ENCODE results near the gene COLEC11. TPM values are rescaled to one million over a fixed set of nuclear protein-coding genes. Genes with fewer than 3 reads are reported as not detected.
"Not testable (repeated sequence)": the region's sequence is repeated elsewhere in the genome, so short reads cannot be mapped to it uniquely, and the experiment has no call there.

Gene COLEC11
- polyA plus RNA-seq, 3 donors from 2014 or later: not detected

DNA sequence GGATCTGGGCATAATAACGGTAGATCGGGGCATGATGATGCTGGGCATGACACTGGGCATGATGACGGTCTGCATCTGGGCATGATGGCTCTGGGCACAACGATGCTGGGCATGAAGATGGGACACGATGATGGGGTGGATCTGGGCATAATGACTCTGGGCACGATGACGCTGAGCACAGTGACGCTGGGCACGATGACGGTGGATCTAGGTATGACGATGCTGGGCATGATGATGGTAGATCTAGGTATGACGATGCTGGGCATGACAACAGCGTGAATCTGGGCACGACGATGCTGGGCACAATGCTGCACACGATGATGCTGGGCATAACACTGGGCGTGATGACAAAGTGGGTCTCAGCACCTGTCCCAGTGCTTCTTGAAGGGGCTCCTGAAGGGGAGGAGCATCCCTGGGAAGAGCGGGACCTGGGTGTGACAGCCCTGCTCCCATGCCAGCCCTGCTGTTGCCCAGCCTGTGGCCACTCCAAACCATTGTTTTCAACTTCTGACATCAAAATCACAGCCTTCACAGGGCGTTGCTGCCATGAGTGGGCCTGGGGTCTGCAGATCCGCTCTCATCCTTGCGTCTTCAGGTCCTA lies 32.7 kb downstream of the COLEC11 start:
- Mint-ChIP-seq H3K27ac (no peak overlapping the region), H3K4me3 (no peak overlapping the region), H3K27me3 (ENCODE audit: low read depth in 3 of 3) (peaks cover 0 to 2% (median 0%) of the 10 kb centered on the region in 3 donors), H3K4me1 (no peaks in the 10 kb centered on the region), H3K9me3 (peaks cover 0 to 2% (median 0%) of the 10 kb centered on the region in 6 donors), H3K36me3 (no peaks in the 10 kb centered on the region)
- no peak for DNase-seq

DNA sequence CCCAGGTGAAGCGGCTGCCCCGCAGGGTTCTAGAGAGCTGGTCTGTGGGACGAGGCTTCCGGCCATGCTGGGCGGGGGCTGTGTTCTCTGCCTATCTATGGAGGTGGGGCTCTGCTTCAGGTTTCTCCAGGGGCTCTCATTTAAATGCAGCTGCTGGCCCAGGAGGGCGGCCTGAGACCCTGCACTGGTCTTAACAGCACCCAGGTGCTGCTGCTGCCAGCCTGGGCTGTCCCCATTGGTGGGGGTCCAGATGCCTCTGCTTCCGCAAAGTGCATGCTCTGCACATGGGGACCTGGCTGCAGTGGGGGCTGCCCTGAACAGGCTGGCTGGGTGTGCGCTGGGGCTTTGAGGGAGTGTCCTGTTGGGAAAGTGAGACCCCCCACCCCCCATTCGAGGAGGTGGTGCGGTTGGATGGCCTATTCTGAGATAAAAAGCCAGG lies 33.3 kb downstream of the COLEC11 start:
- Mint-ChIP-seq H3K27me3 (ENCODE audit: low read depth in 3 of 3) (peaks cover 0 to 2% (median 0%) of the 10 kb centered on the region in 3 donors), H3K4me1 (no peaks in the 10 kb centered on the region), H3K9me3 (no peaks in the 10 kb centered on the region), H3K27ac (no peak overlapping the region), H3K36me3 (no peaks in the 10 kb centered on the region), H3K4me3 (no peak overlapping the region)
- DNase-seq: no peak

DNA sequence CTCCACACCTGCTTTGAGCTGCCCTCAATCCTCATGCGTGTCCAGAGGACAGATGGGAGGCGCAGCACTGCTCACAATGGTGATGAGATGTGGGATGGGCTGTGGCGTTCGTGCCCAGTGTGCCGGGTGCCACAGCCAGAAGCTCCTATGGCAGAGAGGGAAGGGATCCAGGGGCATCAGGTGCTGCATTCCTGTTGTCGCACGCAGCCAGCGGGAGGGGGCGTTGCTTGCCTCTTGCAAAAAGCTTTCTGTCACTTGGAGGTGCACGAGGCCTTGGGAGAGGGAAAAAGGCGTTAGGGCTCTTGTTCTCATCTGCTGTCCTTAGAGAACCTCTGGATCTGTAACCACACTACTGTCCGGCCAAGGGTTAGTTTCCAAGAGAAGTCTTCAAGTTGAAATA lies 33.9 kb downstream of the COLEC11 start:
- Mint-ChIP-seq H3K27ac (no peak overlapping the region), H3K9me3 (no peaks in the 10 kb centered on the region), H3K4me3 (no peak overlapping the region), H3K4me1 (no peaks in the 10 kb centered on the region), H3K27me3 (ENCODE audit: low read depth in 3 of 3) (peaks cover 0 to 4% (median 0%) of the 10 kb centered on the region in 3 donors), H3K36me3 (no peaks in the 10 kb centered on the region)
- no peak for DNase-seq

DNA sequence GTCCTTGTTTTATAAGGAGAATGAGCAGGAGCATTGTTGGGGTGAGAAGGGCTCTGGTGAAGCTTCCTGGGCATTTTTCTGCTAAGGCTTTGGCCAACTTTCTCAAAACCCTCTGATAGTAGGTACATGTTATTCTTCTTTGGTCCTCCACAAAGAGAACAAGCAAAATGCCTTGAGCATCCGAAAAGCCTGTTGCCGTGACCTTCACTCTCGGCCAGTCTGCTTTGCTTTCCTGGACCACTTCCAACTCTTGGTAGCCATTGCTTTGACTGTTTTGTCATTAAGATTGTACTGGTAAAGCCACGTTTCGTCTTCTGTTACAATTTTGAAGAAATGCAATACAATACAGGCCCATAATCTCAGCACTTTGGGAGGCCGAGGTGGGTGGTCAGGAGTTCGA lies 35.7 kb downstream of the COLEC11 start:
- Mint-ChIP-seq H3K4me1 (no peaks in the 10 kb centered on the region), H3K9me3 (no peaks in the 10 kb centered on the region), H3K27ac (no peak overlapping the region), H3K27me3 (ENCODE audit: low read depth in 3 of 3) (peaks cover 0 to 4% (median 0%) of the 10 kb centered on the region in 3 donors), H3K36me3 (no peaks in the 10 kb centered on the region), H3K4me3 (no peak overlapping the region)
- no peak for DNase-seq

DNA sequence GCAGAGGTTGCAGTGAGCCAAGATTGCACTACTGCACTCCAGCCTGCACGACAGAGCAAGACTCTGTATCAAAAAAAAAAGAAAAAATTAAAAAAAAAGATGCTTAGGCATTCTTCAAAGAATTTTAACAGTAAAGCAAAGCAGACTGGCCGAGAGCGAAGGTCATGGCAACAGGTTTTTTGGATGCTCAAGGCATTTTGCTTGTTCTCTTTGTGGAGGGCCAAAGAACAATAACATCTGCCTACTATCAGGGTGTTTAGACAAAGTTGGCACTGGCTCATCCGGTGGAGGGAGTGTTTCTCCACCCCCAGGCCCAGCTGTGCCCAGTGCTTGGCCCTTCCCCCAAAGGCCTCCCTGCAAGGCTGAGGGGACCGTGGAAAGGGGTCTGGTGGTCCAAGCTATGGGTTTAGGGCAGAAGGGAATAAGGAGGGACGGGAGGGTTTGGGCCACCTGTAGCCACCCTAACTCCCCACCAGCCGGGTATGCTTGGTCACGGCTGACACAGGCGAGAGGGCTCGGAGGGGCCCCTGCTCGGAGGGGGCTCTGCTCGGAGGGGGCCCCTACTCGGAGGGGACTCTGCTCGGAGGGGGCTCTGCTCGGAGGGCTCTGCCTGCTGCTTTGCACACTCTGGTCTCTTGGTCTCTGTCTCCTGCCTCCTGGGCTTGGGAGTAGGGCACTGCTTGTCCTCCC lies 36.4 kb downstream of the COLEC11 start:
- Mint-ChIP-seq H3K36me3 (no peaks in the 10 kb centered on the region), H3K4me3 (no peak overlapping the region)
- DNase-seq: no peak

DNA sequence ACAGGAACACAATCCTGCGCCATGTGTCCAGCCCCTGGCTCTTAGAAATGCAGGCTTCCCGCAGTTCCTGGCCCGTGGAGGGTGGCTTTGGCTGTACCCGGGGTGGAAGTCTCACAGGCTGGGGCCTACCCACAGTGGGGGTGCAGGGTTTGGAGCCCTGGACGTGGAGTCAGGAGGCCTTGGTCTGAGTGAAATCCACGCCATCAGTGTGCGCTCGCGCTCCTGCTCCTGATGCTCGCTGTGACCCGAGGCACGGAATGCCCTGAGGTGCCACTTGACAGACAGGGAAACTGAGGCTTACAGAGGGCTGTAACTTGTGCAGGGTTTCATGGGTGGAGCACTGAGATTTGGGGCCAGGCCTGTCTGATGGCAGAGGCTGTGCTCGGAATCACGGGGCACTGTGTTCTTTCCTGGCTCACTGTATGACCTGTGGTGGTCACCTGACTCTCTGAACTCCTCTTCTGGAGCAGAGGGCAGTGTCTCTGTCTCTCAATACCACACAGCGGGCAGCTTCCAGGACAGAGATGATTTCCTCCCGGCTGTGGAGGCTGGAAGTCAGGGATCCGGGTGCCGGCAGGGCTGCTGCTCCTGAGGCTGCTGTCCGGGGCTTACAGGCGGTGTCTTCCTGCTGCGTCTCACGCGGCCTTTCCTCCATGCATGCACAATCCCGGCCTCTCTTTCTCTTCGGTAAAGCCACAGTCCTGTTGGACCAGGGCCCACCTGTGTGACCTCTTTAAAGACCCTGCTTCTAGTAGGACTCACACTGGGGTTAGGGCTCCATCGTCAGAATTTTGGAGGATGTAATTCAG lies 37.1 kb downstream of the COLEC11 start:
- no peak for DNase-seq

More for the DNA sequence above, 36.4 kb downstream of the COLEC11 start:
- Mint-ChIP-seq H3K27ac (no peak overlapping the region), H3K9me3 (no peaks in the 10 kb centered on the region), H3K4me1 (no peaks in the 10 kb centered on the region), H3K27me3 (ENCODE audit: low read depth in 3 of 3) (peaks cover 0 to 4% (median 0%) of the 10 kb centered on the region in 3 donors)

DNA sequence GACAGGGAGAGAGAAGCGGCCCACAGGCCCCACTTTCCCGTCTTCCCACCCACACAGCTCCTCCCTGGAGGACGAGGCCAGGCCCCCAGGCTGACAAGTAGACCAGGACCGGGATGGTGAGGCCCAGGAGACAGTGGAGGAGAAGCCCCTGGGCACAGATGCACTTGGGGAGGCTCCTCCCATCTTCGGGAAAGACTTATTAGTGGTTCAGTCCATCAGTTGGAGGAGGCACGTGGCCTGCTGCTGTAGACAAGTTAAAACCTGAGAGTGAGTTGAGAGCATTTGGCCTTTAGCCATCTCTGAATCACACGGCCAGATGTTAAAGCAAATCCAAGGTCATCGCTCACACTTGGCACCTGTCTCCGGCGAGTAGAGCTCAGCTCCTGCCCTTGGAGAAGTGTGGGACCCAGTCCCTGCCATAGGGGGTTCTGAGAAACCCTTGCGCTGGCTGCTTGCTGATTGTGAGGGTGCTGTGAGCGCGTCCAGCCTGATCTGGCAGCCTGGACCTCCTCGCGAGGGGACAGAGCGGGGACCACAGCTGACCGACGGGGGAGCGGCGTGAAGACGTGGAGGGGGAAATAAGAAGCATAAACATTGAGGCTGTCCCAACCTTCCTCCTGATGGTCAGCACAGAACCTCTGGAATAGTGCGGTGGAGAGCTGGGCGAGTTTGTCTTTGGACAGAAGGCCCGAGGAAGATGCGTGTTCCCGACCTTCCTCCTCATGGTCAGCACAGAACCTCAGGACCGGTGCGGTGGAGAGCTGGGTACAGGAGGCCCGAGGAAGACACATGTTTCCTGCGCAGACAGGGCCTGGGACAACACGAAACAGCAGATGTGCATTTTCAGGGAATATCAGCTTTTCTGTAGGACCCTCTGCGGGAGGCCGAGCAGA lies 38.4 kb downstream of the COLEC11 start:
- no peaks in the 10 kb centered on the region for H3K4me1 Mint-ChIP-seq
- H3K36me3 Mint-ChIP-seq: no peaks in the 10 kb centered on the region
- H3K27ac Mint-ChIP-seq: no peak overlapping the region
- DNase-seq: no peak
- no peak overlapping the region for H3K4me3 Mint-ChIP-seq
- H3K27me3 Mint-ChIP-seq (ENCODE audit: low read depth in 3 of 3): peaks cover 0 to 2% (median 0%) of the 10 kb centered on the region in 3 donors
- no peaks in the 10 kb centered on the region for H3K9me3 Mint-ChIP-seq

More for the DNA sequence above, 37.1 kb downstream of the COLEC11 start:
- Mint-ChIP-seq H3K36me3 (no peaks in the 10 kb centered on the region), H3K27me3 (ENCODE audit: low read depth in 3 of 3) (peaks cover 0 to 2% (median 0%) of the 10 kb centered on the region in 3 donors), H3K4me1 (no peaks in the 10 kb centered on the region), H3K27ac (no peak overlapping the region), H3K4me3 (no peak overlapping the region), H3K9me3 (no peaks in the 10 kb centered on the region)

DNA sequence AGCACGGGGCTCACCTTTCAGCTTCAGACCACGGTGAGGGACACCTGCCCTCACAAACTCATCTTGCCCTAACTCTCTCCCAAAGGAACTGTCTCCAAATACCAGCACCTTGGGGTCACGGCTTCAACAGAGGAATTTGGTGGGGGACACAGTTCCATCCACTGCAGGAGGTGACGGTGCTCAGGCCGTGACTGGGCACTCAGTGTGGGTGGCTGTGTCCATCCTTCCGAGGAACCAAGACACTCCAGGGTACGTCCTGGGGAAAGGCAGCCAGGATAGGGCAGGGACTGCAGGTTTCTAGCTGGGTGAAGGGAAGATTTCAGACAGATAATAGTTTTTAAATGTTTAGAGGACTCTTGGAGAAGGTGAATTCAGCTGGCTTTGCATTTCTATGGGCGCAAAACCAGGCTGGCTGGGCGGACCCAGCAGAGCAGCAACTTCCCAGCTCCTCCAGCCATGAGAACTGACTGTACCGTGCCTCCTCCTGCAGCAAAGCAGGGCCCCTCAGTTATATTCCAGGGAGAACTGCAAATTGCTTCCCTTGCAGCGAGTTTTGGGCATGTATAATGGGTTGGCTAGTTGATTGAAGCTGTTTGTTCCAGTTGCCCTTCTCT lies 39.2 kb downstream of the COLEC11 start:
- no peak for DNase-seq
- Mint-ChIP-seq H3K36me3 (no peaks in the 10 kb centered on the region), H3K27ac (no peak overlapping the region), H3K9me3 (no peaks in the 10 kb centered on the region), H3K4me1 (no peaks in the 10 kb centered on the region), H3K27me3 (ENCODE audit: low read depth in 3 of 3) (peaks cover 0 to 2% (median 0%) of the 10 kb centered on the region in 3 donors), H3K4me3 (no peak overlapping the region)

DNA sequence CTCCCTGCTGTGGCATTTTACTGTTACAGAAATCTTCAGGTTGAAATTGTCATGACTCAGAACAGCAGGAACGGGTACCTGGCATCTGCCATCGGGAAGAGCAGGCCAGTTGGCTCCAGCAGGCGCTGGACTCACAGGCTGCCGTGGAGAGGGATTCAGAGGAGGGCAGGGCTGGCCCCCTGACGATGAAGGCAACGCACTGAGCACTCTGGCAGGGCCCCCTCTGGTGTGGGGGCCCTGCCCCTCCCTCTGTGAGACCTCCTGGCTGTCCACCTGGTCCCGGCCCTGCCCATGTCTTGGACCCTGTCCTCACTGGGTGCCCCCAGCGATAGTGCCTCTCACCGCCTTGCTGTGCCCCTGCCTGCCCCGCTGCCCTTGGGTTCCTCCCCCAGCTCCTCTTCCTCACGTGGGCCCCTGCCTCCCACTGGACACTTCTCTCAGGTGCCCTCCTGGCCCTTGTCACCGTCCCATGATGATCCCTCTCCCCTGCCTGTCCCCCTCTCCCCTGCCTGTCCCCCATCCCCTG lies 39.7 kb downstream of the COLEC11 start:
- Mint-ChIP-seq H3K9me3 (no peaks in the 10 kb centered on the region), H3K36me3 (no peaks in the 10 kb centered on the region), H3K27me3 (ENCODE audit: low read depth in 3 of 3) (peaks cover 0 to 2% (median 0%) of the 10 kb centered on the region in 3 donors), H3K4me3 (no peak overlapping the region), H3K27ac (no peak overlapping the region), H3K4me1 (no peaks in the 10 kb centered on the region)
- no peak for DNase-seq

DNA sequence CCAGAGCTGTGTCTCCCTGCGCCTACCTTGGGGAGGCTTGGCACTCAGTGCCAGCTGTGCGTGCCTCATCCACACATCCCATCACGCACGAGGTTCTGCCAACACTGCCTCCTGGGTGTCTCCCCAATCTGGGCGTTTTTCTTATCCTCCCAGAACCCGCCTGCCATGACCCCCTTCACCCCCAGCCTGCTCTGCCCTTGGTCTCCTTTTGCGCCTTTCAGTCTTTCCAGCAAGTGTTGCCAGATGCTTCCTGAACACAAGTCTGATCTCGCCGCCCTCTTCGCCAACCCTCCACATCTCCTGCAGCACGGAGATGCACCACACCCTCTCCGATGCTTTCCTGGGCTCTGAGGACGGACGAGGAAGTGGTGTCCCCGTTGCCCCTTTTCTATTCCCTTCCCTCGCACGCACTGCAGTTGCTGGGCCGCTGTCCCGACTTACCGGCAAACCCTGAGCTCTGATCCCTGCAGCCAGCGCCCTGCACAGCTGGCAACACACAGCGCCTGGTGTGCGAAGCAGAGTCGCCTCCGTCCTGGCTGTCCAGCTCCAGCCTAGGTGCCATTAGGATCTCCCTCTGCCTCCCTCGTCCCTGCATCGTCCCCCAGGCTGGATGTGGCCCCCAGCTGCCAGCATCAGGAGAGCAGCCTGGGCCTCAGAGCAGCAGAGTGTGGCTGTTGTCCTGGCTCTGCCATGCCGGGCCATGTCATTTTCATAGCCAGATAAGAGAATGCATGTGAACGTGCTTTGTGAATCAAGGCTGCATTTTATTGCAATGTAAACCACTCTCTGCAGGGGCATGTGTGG lies 40.5 kb downstream of the COLEC11 start:
- Mint-ChIP-seq H3K4me1 (no peaks in the 10 kb centered on the region), H3K27ac (no peak overlapping the region), H3K36me3 (no peaks in the 10 kb centered on the region), H3K4me3 (no peak overlapping the region), H3K27me3 (ENCODE audit: low read depth in 3 of 3) (peaks cover 0 to 2% (median 2%) of the 10 kb centered on the region in 3 donors), H3K9me3 (no peaks in the 10 kb centered on the region)
- DNase-seq: no peak

DNA sequence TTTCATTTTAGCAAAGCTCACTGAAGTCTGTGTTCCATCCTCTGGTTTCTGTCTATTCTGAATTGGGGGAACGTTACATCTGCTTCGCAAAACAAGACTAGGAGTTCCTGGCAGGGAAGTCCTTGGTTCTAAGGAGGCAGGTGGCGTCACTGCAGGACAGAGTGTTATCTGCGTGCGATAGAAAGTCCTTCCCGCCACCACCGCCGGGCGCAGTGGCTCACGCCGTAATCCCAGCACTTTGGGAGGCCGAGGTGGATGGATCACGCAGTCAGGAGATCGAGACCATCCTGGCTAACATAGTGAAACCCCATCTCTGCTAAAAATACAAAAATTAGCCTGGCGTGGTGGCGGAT lies 41.0 kb downstream of the COLEC11 start:
- DNase-seq; H3K27me3 Mint-ChIP-seq (ENCODE audit: low read depth in 3 of 3); H3K36me3 Mint-ChIP-seq; H3K27ac Mint-ChIP-seq; H3K4me1 Mint-ChIP-seq; H3K4me3 Mint-ChIP-seq; H3K9me3 Mint-ChIP-seq: not testable (repeated sequence)

DNA sequence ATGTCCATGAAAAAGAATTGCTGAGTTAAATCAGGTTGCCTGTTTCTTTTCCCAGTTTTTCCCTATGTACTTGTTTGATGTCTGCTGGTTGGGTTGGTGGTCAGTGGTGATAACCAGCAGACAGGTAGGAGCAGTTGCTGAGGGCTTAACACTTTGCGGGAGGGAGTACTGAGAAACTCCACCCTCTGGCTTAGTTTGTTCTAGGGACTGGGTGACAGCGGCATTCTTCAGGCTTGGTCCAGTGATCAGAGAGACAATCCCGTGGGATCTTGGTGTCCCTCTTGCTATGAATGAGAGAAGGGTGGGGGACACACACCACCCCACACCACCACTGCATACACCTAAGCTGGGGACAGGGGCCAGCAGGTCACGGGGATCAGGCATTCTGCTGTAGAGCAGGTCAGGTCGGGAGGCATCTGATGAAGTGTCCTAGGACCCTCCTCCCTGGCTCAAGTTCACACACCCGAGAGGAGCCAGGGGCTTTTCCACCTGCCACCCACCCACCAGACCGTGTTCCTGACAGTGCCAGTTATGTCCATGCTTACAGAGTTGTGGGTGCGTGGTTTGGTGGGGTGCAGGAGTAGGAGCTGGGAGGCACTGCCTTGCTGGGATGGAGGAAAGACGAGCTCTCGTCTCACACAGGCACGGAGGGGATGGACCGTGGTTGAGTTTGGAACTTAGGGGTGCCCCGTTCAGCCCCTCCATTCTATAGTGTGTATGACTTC lies 41.8 kb downstream of the COLEC11 start:
- Mint-ChIP-seq H3K27ac (no peak overlapping the region), H3K9me3 (no peaks in the 10 kb centered on the region), H3K4me3 (no peak overlapping the region), H3K4me1 (no peaks in the 10 kb centered on the region), H3K27me3 (ENCODE audit: low read depth in 3 of 3) (peaks cover 0 to 2% (median 2%) of the 10 kb centered on the region in 3 donors), H3K36me3 (no peaks in the 10 kb centered on the region)
- no peak for DNase-seq
